ENCODE measurements around the gene SERINC5.
"Not testable (repeated sequence)": the region's sequence is repeated elsewhere in the genome, so short reads cannot be mapped to it uniquely, and the experiment has no call there.

SERINC5 gene

GRCh38 chr5:80138486-80138885 lies 117.4 kb downstream of the SERINC5 start:
- no peak for DNase-seq (ENCODE audit: low read depth)

- not testable (repeated sequence) for DNase-seq (ENCODE audit: low read depth)
These were observed 119.0 kb downstream of the SERINC5 start for GRCh38 chr5:80136798-80137197.

GRCh38 chr5:80134876-80135275 lies 121.0 kb downstream of the SERINC5 start:
- no peak for DNase-seq (ENCODE audit: low read depth)

- DNase-seq (ENCODE audit: low read depth): no peak
These were observed 126.7 kb downstream of the SERINC5 start for GRCh38 chr5:80129146-80129545.

GRCh38 chr5:80128141-80128540 lies 127.7 kb downstream of the SERINC5 start:
- no peak for DNase-seq (ENCODE audit: low read depth)

GRCh38 chr5:80127116-80127552 lies 128.7 kb downstream of the SERINC5 start:
- peak; percentile 7 for DNase-seq (ENCODE audit: low read depth)

- peak; percentile 64 for DNase-seq (ENCODE audit: low read depth)
These were observed 129.8 kb downstream of the SERINC5 start for GRCh38 chr5:80125962-80126480.

GRCh38 chr5:80125022-80125961 lies 130.6 kb downstream of the SERINC5 start:
- DNase-seq (ENCODE audit: low read depth): no peak

GRCh38 chr5:80124121-80124918 lies 131.5 kb downstream of the SERINC5 start:
- DNase-seq (ENCODE audit: low read depth): no peak

- DNase-seq (ENCODE audit: low read depth): no peak
These were observed 133.3 kb downstream of the SERINC5 start for GRCh38 chr5:80122579-80122978.

GRCh38 chr5:80119372-80119771 lies 136.5 kb downstream of the SERINC5 start:
- no peak for DNase-seq (ENCODE audit: low read depth)

- no peak for DNase-seq (ENCODE audit: low read depth)
These were observed 138.4 kb downstream of the SERINC5 start for GRCh38 chr5:80117446-80117845.

- no peak for DNase-seq (ENCODE audit: low read depth)
These were observed 139.4 kb downstream of the SERINC5 start for GRCh38 chr5:80116465-80116864.

- no peak for DNase-seq (ENCODE audit: low read depth)
These were observed 139.8 kb downstream of the SERINC5 start for GRCh38 chr5:80116000-80116399.

- no peak for DNase-seq (ENCODE audit: low read depth)
These were observed 141.0 kb downstream of the SERINC5 start for GRCh38 chr5:80114860-80115259.

- DNase-seq (ENCODE audit: low read depth): not testable (repeated sequence)
These were observed 144.4 kb downstream of the SERINC5 start for GRCh38 chr5:80111376-80111990.

GRCh38 chr5:80109646-80110478 lies 146.0 kb downstream of the SERINC5 start:
- DNase-seq (ENCODE audit: low read depth): no peak

GRCh38 chr5:80106916-80107315 lies 148.9 kb downstream of the SERINC5 start:
- DNase-seq (ENCODE audit: low read depth): no peak

- no peak for DNase-seq (ENCODE audit: low read depth)
These were observed 150.0 kb downstream of the SERINC5 start for GRCh38 chr5:80105698-80106439.

- no peak for DNase-seq (ENCODE audit: low read depth)
These were observed 152.5 kb downstream of the SERINC5 start for GRCh38 chr5:80103371-80103770.

GRCh38 chr5:80101993-80102392 lies 153.9 kb downstream of the SERINC5 start:
- DNase-seq (ENCODE audit: low read depth): no peak
